ENCODE measurements around the gene GADL1.

- TF ChIP-seq KLF9 (tag by site-specific recombination; IDR thresholded peaks at IDR 0.05; ENCODE audit: low read depth) = no peak
- TF ChIP-seq ZNF514 (tag by site-specific recombination; IDR thresholded peaks at IDR 0.05) = no peak
- no peak for TF ChIP-seq CTCF (tag by site-specific recombination; IDR thresholded peaks at IDR 0.05)
- no peak for TF ChIP-seq ZNF513 (tag by site-specific recombination; IDR thresholded peaks at IDR 0.05)
- TF ChIP-seq ZBTB44 (tag by site-specific recombination; IDR thresholded peaks at IDR 0.05) = no peak
- TF ChIP-seq ZBTB1 (tag by site-specific recombination; IDR thresholded peaks at IDR 0.05) = no peak
- TF ChIP-seq ZSCAN30 (tag by site-specific recombination; IDR thresholded peaks at IDR 0.05) = no peak
- no peak for TF ChIP-seq ZNF214 (tag by site-specific recombination; IDR thresholded peaks at IDR 0.05; ENCODE audit: borderline replicate concordance)
These were observed 142.7 kb downstream of the GADL1 start for GRCh38 chr3:30751610-30752299.
